ENCODE measurements around the gene P2RX2. TPM values are rescaled to one million over a fixed set of nuclear protein-coding genes. Genes with fewer than 3 reads are reported as not detected.

P2RX2 gene
- total RNA-seq, 1 experiment from 2014 or later: not detected

- CTCF ChIA-PET: no interaction called here
- Histone ChIP-seq H3K27ac (ENCODE audit: low read depth, low read length) (no peak overlapping the region), H3K4me3 (replicated peaks in 1 of 2; ENCODE audit: low read depth in 1 of 2, low read length in 2 of 2) (no peak overlapping the region), H3K9ac (ENCODE audit: low read length) (no peak overlapping the region), H3K9me2 (ENCODE audit: insufficient read depth) (no peaks in the 10 kb centered on the region), H3K27me3 (ENCODE audit: insufficient read depth, low read length) (no peaks in the 10 kb centered on the region), H3K36me3 (ENCODE audit: control insufficient read depth in 1 of 2, insufficient read depth in 2 of 2, low read length in 2 of 2) (peaks cover 58 to 59% of the 10 kb centered on the region in 2 experiments), H2AFZ (ENCODE audit: low read depth, low read length, poor library complexity, severe bottlenecking) (no peak overlapping the region), H3K9me3 (ENCODE audit: control insufficient read depth in 1 of 2, insufficient read depth in 1 of 2, low read depth in 1 of 2, low read length in 2 of 2) (no peaks in the 10 kb centered on the region), H3K4me2 (ENCODE audit: low read length) (no peak overlapping the region), H3K79me2 (ENCODE audit: insufficient read depth, low read length) (no peaks in the 10 kb centered on the region), H4K20me1 (ENCODE audit: insufficient read depth) (no peaks in the 10 kb centered on the region), H3K4me1 (ENCODE audit: control insufficient read depth in 1 of 2, insufficient read depth in 2 of 2, low read length in 2 of 2) (no peaks in the 10 kb centered on the region)
- no TSS peak for BruUV-seq (replicated peaks)
- RAD21 ChIA-PET (ENCODE audit: low non-redundant PET in 1 of 2, low total read pairs in 2 of 2, uncharacterized antibody in 2 of 2, unreplicated experiment in 2 of 2): no interaction called here
- TF ChIP-seq CTCF (IDR thresholded peaks at IDR 0.05 in 2 of 3, conservative IDR thresholded peaks at IDR 0.05 in 1 of 3; ENCODE audit: borderline replicate concordance in 1 of 3, insufficient read depth in 1 of 3, low read depth in 2 of 3, low read length in 2 of 3): no peak
- no peak for TF ChIP-seq ZBTB33 (IDR thresholded peaks at IDR 0.05; ENCODE audit: extremely low read depth, insufficient replicate concordance, low read length)
- no peak for TF ChIP-seq ELF1 (IDR thresholded peaks at IDR 0.05; ENCODE audit: borderline replicate concordance, low read depth)
- no peak for TF ChIP-seq ZNF274 (IDR thresholded peaks at IDR 0.05; ENCODE audit: low read depth, low read length)
- TF ChIP-seq EGR1 (IDR thresholded peaks at IDR 0.05; ENCODE audit: low read depth): no peak
- no peak for TF ChIP-seq SP1 (IDR thresholded peaks at IDR 0.05; ENCODE audit: low read depth)
- TF ChIP-seq CBX3 (IDR thresholded peaks at IDR 0.05; ENCODE audit: low read depth): no peak
- no peak for TF ChIP-seq YY1 (IDR thresholded peaks at IDR 0.05; ENCODE audit: extremely low read depth, insufficient replicate concordance, low read depth, low read length)
- TF ChIP-seq ATF3 (IDR thresholded peaks at IDR 0.05): no peak
- no peak for TF ChIP-seq RAD21 (IDR thresholded peaks at IDR 0.05; ENCODE audit: low read depth)
- no peak for TF ChIP-seq FOSL1 (IDR thresholded peaks at IDR 0.05; ENCODE audit: low read depth)
- no peak for TF ChIP-seq REST (IDR thresholded peaks at IDR 0.05; ENCODE audit: low read depth)
- no peak for TF ChIP-seq MAX (IDR thresholded peaks at IDR 0.05)
- TF ChIP-seq CEBPB (IDR thresholded peaks at IDR 0.05; ENCODE audit: low read depth): no peak
- TF ChIP-seq EZH2phosphoT487 (IDR thresholded peaks at IDR 0.05; ENCODE audit: borderline replicate concordance): no peak
- POLR2A ChIA-PET: no interaction called here
- DNase-seq (ENCODE audit: low read depth, low spot score) (no peak), ATAC-seq (no peak)
- intact Hi-C loops (cut with micrococcal nuclease): no loop called here
Observed at GRCh38 chr12:132653567-132654290, 35.2 kb downstream of the P2RX2 start.

Measured in HCT116 (cell line).